GM23248 (cell line): Measurements from ENCODE around the gene ARHGAP4. TPM values are rescaled to one million over a fixed set of nuclear protein-coding genes. Genes with fewer than 3 reads are reported as not detected.

Experiments used
- DNase-seq: peaks from one replicate; pipeline ENCODE4 v3.0.0-alpha.2; 2015
- H2AFZ ChIP-seq: fragments of 200-600 bp; sonication (generic); 2 replicates; pipeline ENCODE4 v1.6.1; 2016; ENCODE audit warnings: antibody characterized with exemption
- H3F3A ChIP-seq: fragments of 200-600 bp; sonication (generic); 2 replicates; pipeline ENCODE4 v1.6.1; 2016; ENCODE audit warnings: mild to moderate bottlenecking, antibody characterized with exemption, mixed run types; ENCODE audit not compliant: insufficient read depth
- H3K27ac ChIP-seq: fragments of 200-600 bp; sonication (generic); 2 replicates; pipeline ENCODE4 v1.5.1; 2016; ENCODE audit warnings: mild to moderate bottlenecking
- H3K27me3 ChIP-seq: fragments of 200-600 bp; sonication (generic); replicated peaks from 2 replicates; pipeline ENCODE4 v1.6.1; 2016; ENCODE audit warnings: mild to moderate bottlenecking; ENCODE audit not compliant: insufficient read depth
- H3K36me3 ChIP-seq: fragments of 200-600 bp; sonication (generic); 2 replicates; pipeline ENCODE4 v1.6.1; 2016; ENCODE audit warnings: low read depth, mild to moderate bottlenecking
- H3K4me1 ChIP-seq: fragments of 200-600 bp; sonication (generic); 2 replicates; pipeline ENCODE4 v1.6.1; 2016; ENCODE audit warnings: mild to moderate bottlenecking; ENCODE audit not compliant: insufficient read depth
- H3K4me2 ChIP-seq: fragments of 200-600 bp; sonication (generic); one replicate; pipeline ENCODE4 v1.6.1; 2016; ENCODE audit warnings: mild to moderate bottlenecking; ENCODE audit not compliant: unreplicated experiment
- H3K4me3 ChIP-seq: fragments of 200-600 bp; sonication (generic); 2 replicates; pipeline ENCODE4 v1.5.1; 2016; ENCODE audit warnings: mild to moderate bottlenecking
- H3K79me2 ChIP-seq: fragments of 200-600 bp; sonication (generic); 2 replicates; pipeline ENCODE4 v1.6.1; 2016; ENCODE audit warnings: mild to moderate bottlenecking; ENCODE audit not compliant: insufficient read depth
- H3K9ac ChIP-seq: fragments of 200-600 bp; sonication (generic); 2 replicates; pipeline ENCODE4 v1.6.1; 2016; ENCODE audit warnings: mild to moderate bottlenecking
- H3K9me2 ChIP-seq: fragments of 200-600 bp; sonication (generic); 2 replicates; pipeline ENCODE4 v1.6.1; 2016; ENCODE audit warnings: mixed run types, mild to moderate bottlenecking, moderate library complexity; ENCODE audit not compliant: insufficient read depth
- H3K9me3 ChIP-seq: fragments of 200-600 bp; sonication (generic); one replicate; pipeline ENCODE4 v1.6.1; 2017; ENCODE audit warnings: low read depth
- H4K20me1 ChIP-seq: fragments of 200-600 bp; sonication (generic); 2 replicates; pipeline ENCODE4 v1.6.0; 2016; ENCODE audit not compliant: insufficient read depth
- EZH2 ChIP-seq: fragments of 200-600 bp; sonication (generic); IDR thresholded peaks from 2 replicates; pipeline ENCODE4 v1.6.1; 2018; ENCODE audit warnings: antibody characterized with exemption, mild to moderate bottlenecking; ENCODE audit not compliant: insufficient read depth, poor library complexity, severe bottlenecking
- EZH2phosphoT487 ChIP-seq: fragments of 200-600 bp; sonication (generic); IDR thresholded peaks from 2 replicates; pipeline ENCODE4 v1.6.1; 2018; ENCODE audit warnings: antibody characterized with exemption, moderate library complexity, mild to moderate bottlenecking, low read depth; ENCODE audit not compliant: insufficient read depth
- WGBS, 2 experiments: methylation state at CpG; one replicate each; pipeline ENCODE4 v1.1.6; 2015 to 2017; ENCODE audit warnings: low lambda C conversion rate in 2 of 2, low coverage in 1 of 2; ENCODE audit errors: missing lambda C conversion rate in 2 of 2; 5-methylcytosine and 5-hydroxymethylcytosine counted together
- in situ Hi-C: fragments of 300-500 bp; cut with MboI; formaldehyde crosslinking; loops from 2 replicates; pipeline ENCODE4 v1.15.0; 2020
- polyA plus RNA-seq: library from polyadenylated mRNA; unstranded; fragments of >200 nt; fragmentation: Nextera tagmentation; extraction: Ambion mirVana; gene quantifications from 2 replicates; pipeline ENCODE4 v1.2.1, GENCODE V29; 2016
- total RNA-seq: library from RNA; depleted of rRNA; stranded (reverse); fragments of >200 nt; shearing (Covaris generic); gene quantifications from 2 replicates; pipeline ENCODE4 v1.2.3, GENCODE V29; 2014

ARHGAP4 gene
- total and polyA plus RNA-seq, 2 experiments from 2014 or later, result 0.45 to 2.8 TPM

DNA sequence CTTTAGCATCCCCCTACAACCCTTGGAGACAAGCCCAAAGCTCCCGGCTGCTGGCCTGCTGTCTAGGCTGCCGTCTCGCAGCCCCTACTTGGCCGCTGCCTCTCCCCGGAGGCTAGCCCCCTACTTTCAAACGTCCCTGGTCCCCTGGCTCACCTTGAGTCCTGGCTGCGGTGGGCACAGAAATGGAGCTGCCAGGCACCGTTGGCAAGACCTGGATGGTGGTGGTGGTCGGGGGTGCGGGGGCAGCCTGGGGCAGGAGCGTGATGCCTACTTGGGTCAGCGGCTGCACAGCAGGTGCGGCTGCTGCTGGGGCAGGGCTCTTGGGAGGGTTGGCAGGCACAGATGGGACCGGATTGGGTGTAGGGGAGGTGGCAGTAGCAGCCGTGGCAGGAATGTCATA, 33.6 kb upstream of the ARHGAP4 start:
- no peak overlapping the region for H3K4me2 ChIP-seq
- no peaks in the 10 kb centered on the region for H3K4me1 ChIP-seq
- DNase-seq, result no peak
- H3K9ac ChIP-seq, result no peak overlapping the region
- no peaks in the 10 kb centered on the region for H3K27me3 ChIP-seq
- H3K79me2 ChIP-seq, result peaks cover 31% of the 10 kb centered on the region
- no peaks in the 10 kb centered on the region for H4K20me1 ChIP-seq
- no peaks in the 10 kb centered on the region for H3K9me3 ChIP-seq
- no peak overlapping the region for H3K4me3 ChIP-seq
- WGBS, 2 experiments, result 93 to 100% methylated on average over 2 to 15 of the region's 15 CpGs
- no peak overlapping the region for H3K27ac ChIP-seq
- no peaks in the 10 kb centered on the region for H3K9me2 ChIP-seq
- no peak for TF ChIP-seq EZH2phosphoT487
- no peak for TF ChIP-seq EZH2
- in situ Hi-C loops, result no loop called here
- no peak overlapping the region for H2AFZ ChIP-seq
- H3K36me3 ChIP-seq, result no peaks in the 10 kb centered on the region; the same call in 1 of the 2 replicates
- H3F3A ChIP-seq, result no peaks in the 10 kb centered on the region

DNA sequence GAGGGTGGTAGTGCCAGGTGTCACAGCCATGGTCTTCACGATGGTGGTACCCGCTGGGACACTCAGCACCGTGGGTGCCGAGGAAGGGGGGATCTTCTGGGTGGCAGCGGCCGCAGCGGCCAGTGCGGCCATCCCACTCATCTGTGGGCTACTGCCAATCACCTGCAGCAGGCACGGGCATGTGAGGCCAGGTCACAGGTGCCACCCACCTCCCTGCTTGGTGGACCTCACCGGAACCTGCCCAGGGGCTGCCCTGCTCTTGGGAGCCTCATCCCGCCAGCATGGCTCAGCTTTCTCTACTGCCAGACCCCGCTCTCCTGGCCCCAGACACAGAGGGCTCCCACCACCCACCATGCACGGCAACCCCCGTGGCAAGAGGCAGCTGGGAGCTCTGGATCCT, 32.5 kb upstream of the ARHGAP4 start:
- Histone ChIP-seq H3K27ac (no peak overlapping the region), H2AFZ (no peak overlapping the region), H3K9ac (no peak overlapping the region), H3K9me2 (no peaks in the 10 kb centered on the region), H3K4me3 (no peak overlapping the region), H3K27me3 (no peaks in the 10 kb centered on the region), H3K36me3 (no peaks in the 10 kb centered on the region; the same call in 1 of the 2 replicates), H3F3A (no peaks in the 10 kb centered on the region), H3K4me2 (no peak overlapping the region), H4K20me1 (no peaks in the 10 kb centered on the region), H3K4me1 (no peaks in the 10 kb centered on the region), H3K9me3 (no peaks in the 10 kb centered on the region), H3K79me2 (peaks cover 21% of the 10 kb centered on the region)
- in situ Hi-C loops, result no loop called here
- 98 to 100% methylated on average over 4 to 8 of the region's 14 CpGs for WGBS, 2 experiments
- no peak for DNase-seq
- TF ChIP-seq EZH2 (no peak), EZH2phosphoT487 (no peak)

DNA sequence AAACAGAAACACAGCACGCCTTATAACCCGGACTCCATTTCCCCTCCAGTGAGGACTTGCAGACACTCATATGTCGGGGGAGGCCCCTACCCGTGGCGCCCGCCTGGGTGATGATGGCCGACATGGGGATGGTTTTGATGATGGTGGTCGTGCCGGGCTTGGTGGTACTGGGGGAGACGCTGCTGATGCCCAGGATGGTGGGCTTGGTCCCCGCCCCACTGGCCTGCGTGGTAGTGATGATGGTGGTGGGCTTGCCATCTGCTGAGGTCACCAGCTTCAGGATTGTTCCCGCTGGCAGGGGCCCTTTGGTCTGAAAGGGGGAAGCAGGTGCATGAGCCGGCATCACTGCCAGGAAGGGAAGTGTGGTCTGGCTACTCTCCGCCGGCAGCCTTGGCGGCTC, 31.2 kb upstream of the ARHGAP4 start:
- Histone ChIP-seq H3K9ac (no peak overlapping the region), H3K4me3 (no peak overlapping the region), H3K79me2 (peaks cover 7% of the 10 kb centered on the region), H3K9me3 (no peaks in the 10 kb centered on the region), H3K4me1 (no peaks in the 10 kb centered on the region), H4K20me1 (no peaks in the 10 kb centered on the region), H3K9me2 (no peaks in the 10 kb centered on the region), H3K4me2 (no peak overlapping the region), H2AFZ (no peak overlapping the region), H3K36me3 (no peaks in the 10 kb centered on the region; the same call in 1 of the 2 replicates), H3K27me3 (no peaks in the 10 kb centered on the region), H3K27ac (no peak overlapping the region), H3F3A (no peaks in the 10 kb centered on the region)
- DNase-seq, result no peak
- in situ Hi-C loops, result no loop called here
- no peak for TF ChIP-seq EZH2
- TF ChIP-seq EZH2phosphoT487, result no peak
- WGBS, 2 experiments, result 90 to 97% methylated on average over 14 to 15 of the region's 17 CpGs

DNA sequence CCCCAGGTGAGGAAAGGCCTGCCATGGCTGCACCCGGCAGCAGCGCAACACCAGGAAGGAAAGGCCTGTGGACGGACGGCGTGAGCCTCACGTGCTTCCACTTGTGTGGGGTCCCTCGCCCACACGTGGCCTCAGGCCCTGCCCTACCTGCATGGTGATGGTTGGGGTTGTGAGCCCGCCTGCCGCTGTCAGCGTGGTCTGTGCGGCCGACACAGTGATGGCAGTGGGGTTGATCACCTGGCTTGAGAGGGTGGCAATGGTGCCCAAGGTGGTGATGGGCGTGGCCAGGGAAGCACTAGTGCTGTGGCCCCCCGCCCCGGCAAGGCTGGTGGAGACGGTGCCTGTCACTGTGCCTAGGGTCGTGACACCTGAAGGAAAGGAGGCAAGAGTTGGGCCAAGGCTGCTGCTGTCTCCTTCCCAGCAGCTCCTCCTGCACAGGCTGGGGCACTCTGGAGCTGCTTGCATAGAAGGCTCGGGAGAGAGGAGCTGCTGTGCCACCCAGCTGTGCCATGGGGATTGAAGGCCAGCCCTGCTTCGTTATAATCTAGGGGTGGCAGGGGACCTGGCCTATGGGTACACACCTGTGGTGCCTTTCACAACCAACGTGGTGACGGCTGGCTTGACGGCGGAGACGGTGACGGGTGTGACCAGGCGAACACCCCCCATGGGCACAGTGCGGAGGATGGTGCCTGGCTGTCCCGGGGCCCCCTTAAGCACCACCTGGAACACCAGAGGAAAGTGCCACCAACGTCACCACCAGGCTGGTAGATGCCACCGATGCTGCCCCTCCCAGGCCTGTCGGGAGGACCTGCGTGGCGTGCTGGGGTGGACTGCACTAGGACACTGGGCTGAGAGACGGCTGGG, 30.2 kb upstream of the ARHGAP4 start:
- H3K27me3 ChIP-seq, result no peaks in the 10 kb centered on the region
- no peak for DNase-seq
- H3K27ac ChIP-seq, result no peak overlapping the region
- no peak for TF ChIP-seq EZH2phosphoT487
- TF ChIP-seq EZH2, result no peak
- H3K79me2 ChIP-seq, result no peaks in the 10 kb centered on the region
- H3K9me2 ChIP-seq, result no peaks in the 10 kb centered on the region
- WGBS, 2 experiments, result 86 to 92% methylated on average over 13 to 19 of the region's 35 CpGs
- H3K9me3 ChIP-seq, result no peaks in the 10 kb centered on the region
- H3K36me3 ChIP-seq, result no peaks in the 10 kb centered on the region; the same call in 1 of the 2 replicates
- no peaks in the 10 kb centered on the region for H3K4me1 ChIP-seq
- no peaks in the 10 kb centered on the region for H3F3A ChIP-seq
- H4K20me1 ChIP-seq, result no peaks in the 10 kb centered on the region
- no peak overlapping the region for H2AFZ ChIP-seq
- no peak overlapping the region for H3K4me3 ChIP-seq
- no peak overlapping the region for H3K9ac ChIP-seq
- no peak overlapping the region for H3K4me2 ChIP-seq
- in situ Hi-C loops, result no loop called here
